Skeletal muscle tissue (tissue), 4 donors: ENCODE results near the gene CD37. TPM values are rescaled to one million over a fixed set of nuclear protein-coding genes. Genes with fewer than 3 reads are reported as not detected.
"Not testable (repeated sequence)": the region's sequence is repeated elsewhere in the genome, so short reads cannot be mapped to it uniquely, and the experiment has no call there.

Experiments
- H3K27ac ChIP-seq: one replicate; pipeline ENCODE4 v1.7.0; 2013; ENCODE audit warnings: mild to moderate bottlenecking, low read depth, low read length, inconsistent platforms
- H3K27me3 ChIP-seq, 3 donors: one replicate each; pipeline ENCODE4 v1.7.0; 2013; ENCODE audit warnings: low read length in 3 of 3; ENCODE audit not compliant: control insufficient read depth in 3 of 3, insufficient read depth in 3 of 3
- H3K36me3 ChIP-seq, 3 donors: one replicate each; pipeline ENCODE4 v1.7.0; 2013; ENCODE audit warnings: low read length in 3 of 3; ENCODE audit not compliant: control insufficient read depth in 3 of 3, insufficient read depth in 3 of 3
- H3K4me1 ChIP-seq, 3 donors: one replicate each; pipeline ENCODE4 v1.7.0; 2013; ENCODE audit warnings: low read length in 3 of 3, mild to moderate bottlenecking in 3 of 3; ENCODE audit not compliant: control insufficient read depth in 3 of 3, insufficient read depth in 3 of 3
- H3K4me3 ChIP-seq, 3 donors: one replicate each; pipeline ENCODE4 v1.7.0; 2013; ENCODE audit warnings: low read length in 3 of 3
- H3K9ac ChIP-seq, 3 donors: one replicate each; pipeline ENCODE4 v1.7.0; 2013; ENCODE audit warnings: low read length in 3 of 3, mild to moderate bottlenecking in 3 of 3, moderate library complexity in 2 of 3, low read depth in 1 of 3
- H3K9me3 ChIP-seq, 3 donors: one replicate each; pipeline ENCODE4 v1.7.0; 2013; ENCODE audit warnings: low read length in 3 of 3; ENCODE audit not compliant: control insufficient read depth in 3 of 3
- total RNA-seq: library from RNA; depleted of rRNA; stranded (reverse); fragments of >200 nt; gene quantifications from one replicate; pipeline ENCODE4 v1.2.3, GENCODE V29; 2014
- donor health status: Osteomylitis.

Gene CD37
- total RNA-seq, 1 donor from 2014 or later, result 7.8 TPM

GRCh38 chr19:49301165-49301865 is 33.9 kb upstream of the CD37 start:
- H3K4me3 ChIP-seq, result peak overlapping the region in 2 of 3 donors; percentile 40 to 49
- no peak overlapping the region for H3K27ac ChIP-seq
- no peaks in the 10 kb centered on the region for H3K36me3 ChIP-seq
- H3K9ac ChIP-seq, result no peak overlapping the region
- H3K4me1 ChIP-seq, result peaks cover 0 to 3% (median 0%) of the 10 kb centered on the region in 3 donors
- no peaks in the 10 kb centered on the region for H3K9me3 ChIP-seq
- peaks cover 0 to 7% (median 0%) of the 10 kb centered on the region in 3 donors for H3K27me3 ChIP-seq

DNA sequence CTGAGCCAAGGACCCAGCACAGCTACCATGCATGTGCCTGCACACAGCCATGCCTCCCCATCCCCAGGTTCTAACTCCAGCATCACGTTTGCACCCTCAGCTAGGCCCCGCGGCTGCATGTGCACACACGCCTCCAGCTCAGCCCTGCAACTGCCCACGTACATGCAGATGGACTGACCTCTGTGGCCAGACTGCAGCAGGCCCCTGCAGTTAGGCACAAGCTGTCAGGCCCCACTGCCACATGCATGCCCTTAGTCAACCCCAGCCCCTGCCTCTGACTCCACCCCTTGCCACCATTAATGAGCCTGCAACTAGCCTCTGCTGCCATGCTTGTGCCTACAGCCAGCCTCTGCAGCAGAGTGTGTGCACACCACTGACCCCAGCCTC is 33.3 kb upstream of the CD37 start:
- Histone ChIP-seq H3K27ac (no peak overlapping the region), H3K27me3 (peaks cover 0 to 7% (median 0%) of the 10 kb centered on the region in 3 donors), H3K36me3 (no peaks in the 10 kb centered on the region), H3K9me3 (no peaks in the 10 kb centered on the region), H3K4me3 (no peak overlapping the region), H3K9ac (no peak overlapping the region), H3K4me1 (peaks cover 0 to 3% (median 0%) of the 10 kb centered on the region in 3 donors)

DNA sequence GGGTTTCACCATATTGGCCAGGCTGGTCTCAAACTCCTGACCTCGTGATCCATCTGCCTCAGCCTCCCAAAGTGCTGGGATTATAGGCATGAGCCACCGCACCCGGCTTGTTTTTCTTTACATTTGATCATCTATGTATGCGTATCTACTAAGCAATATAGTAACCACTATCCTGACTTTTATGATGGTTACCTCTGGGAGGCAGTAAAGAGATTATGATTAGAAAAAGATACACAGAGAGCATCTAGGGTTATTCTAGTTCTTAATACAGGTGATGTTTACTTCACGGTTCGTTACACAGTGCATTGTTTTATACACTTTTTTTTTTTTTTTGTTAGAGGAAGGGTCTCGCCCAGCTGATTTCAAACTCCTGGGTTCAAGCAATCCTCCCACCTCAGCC is 28.5 kb upstream of the CD37 start:
- not testable (repeated sequence) for H3K9me3 ChIP-seq, H3K9ac ChIP-seq, H3K36me3 ChIP-seq, H3K4me3 ChIP-seq, H3K27me3 ChIP-seq, H3K27ac ChIP-seq, H3K4me1 ChIP-seq

DNA sequence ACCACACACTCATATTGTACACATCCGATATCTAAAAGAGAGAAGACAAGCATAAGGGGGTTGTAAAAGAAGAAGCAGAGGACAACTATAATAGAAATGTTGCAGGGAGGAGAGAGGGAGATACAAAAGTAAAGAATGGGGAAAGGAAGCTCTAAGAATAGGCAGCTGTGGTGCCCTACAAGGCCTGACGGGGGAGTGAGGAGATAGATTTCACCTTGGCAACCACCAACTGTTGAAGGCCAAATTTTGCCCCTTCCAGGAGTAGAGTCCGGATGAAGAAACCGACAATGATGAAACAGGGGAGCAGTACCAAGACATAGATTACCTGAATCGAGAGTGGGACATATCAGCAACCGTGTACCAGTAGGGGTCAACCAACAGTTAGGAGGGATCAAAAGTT is 26.1 kb upstream of the CD37 start:
- H3K27me3 ChIP-seq, result no peaks in the 10 kb centered on the region
- H3K9ac ChIP-seq, result no peak overlapping the region
- H3K9me3 ChIP-seq, result no peaks in the 10 kb centered on the region
- H3K4me1 ChIP-seq, result no peaks in the 10 kb centered on the region
- no peak overlapping the region for H3K27ac ChIP-seq
- no peak overlapping the region for H3K4me3 ChIP-seq
- H3K36me3 ChIP-seq, result no peaks in the 10 kb centered on the region

GRCh38 chr19:49315111-49315510 is 20.1 kb upstream of the CD37 start:
- Histone ChIP-seq H3K4me3 (no peak overlapping the region), H3K4me1 (no peaks in the 10 kb centered on the region), H3K27ac (no peak overlapping the region), H3K27me3 (no peaks in the 10 kb centered on the region), H3K36me3 (no peaks in the 10 kb centered on the region), H3K9me3 (peaks cover 0 to 6% (median 1%) of the 10 kb centered on the region in 3 donors), H3K9ac (no peak overlapping the region)

DNA sequence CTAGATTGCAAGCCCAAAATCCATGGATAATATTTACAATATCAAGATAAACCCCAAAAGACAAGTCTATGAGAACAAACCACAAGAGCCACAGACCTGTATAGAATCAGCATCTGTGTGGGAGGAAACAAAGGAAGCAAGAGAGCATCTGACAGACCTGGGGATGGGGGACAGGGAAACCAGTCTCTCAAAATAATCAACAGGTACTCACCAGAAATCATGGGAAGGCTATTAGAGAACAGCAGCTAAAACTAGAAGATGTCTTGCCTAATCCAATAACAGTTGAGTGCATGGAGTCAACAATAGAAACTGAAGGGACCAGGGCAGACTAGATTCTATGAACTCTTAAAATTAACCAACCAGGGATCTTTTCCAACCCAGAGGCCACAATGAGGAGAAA is 18.9 kb upstream of the CD37 start:
- Histone ChIP-seq H3K9ac (no peak overlapping the region), H3K27ac (no peak overlapping the region), H3K9me3 (peaks cover 0 to 6% (median 1%) of the 10 kb centered on the region in 3 donors), H3K27me3 (no peaks in the 10 kb centered on the region), H3K36me3 (no peaks in the 10 kb centered on the region), H3K4me3 (no peak overlapping the region), H3K4me1 (no peaks in the 10 kb centered on the region)

GRCh38 chr19:49318296-49318695 is 16.9 kb upstream of the CD37 start:
- no peak overlapping the region for H3K9ac ChIP-seq
- no peak overlapping the region for H3K4me3 ChIP-seq
- no peak overlapping the region for H3K27ac ChIP-seq
- H3K36me3 ChIP-seq, result no peaks in the 10 kb centered on the region
- H3K4me1 ChIP-seq, result no peaks in the 10 kb centered on the region
- peaks cover 0 to 6% (median 1%) of the 10 kb centered on the region in 3 donors for H3K9me3 ChIP-seq
- H3K27me3 ChIP-seq, result no peaks in the 10 kb centered on the region

GRCh38 chr19:49324801-49325576 is 10.2 kb upstream of the CD37 start, which contains the start of gene SLC6A16:
TSS of gene SLC6A16 (minus strand) at chr19:49325191. CDS start at chr19:49311347, 13,844 bp downstream.
- Histone ChIP-seq H3K36me3 (no peaks in the 10 kb centered on the region), H3K27me3 (no peaks in the 10 kb centered on the region), H3K4me3 (no peak within 1 kb of the TSS), H3K9ac (no peak within 1 kb of the TSS), H3K27ac (no peak within 1 kb of the TSS), H3K9me3 (no peaks in the 10 kb centered on the region), H3K4me1 (no peaks in the 10 kb centered on the region)

- H3K27me3 ChIP-seq, H3K27ac ChIP-seq, H3K4me3 ChIP-seq, H3K36me3 ChIP-seq, H3K4me1 ChIP-seq, H3K9ac ChIP-seq, H3K9me3 ChIP-seq: not testable (repeated sequence)
Observed at GRCh38 chr19:49325756-49326155, 9.4 kb upstream of the CD37 start.

GRCh38 chr19:49326165-49326704 is 9.0 kb upstream of the CD37 start:
- Histone ChIP-seq H3K9me3 (no peaks in the 10 kb centered on the region), H3K27me3 (no peaks in the 10 kb centered on the region), H3K27ac (no peak overlapping the region), H3K9ac (no peak overlapping the region), H3K4me1 (no peaks in the 10 kb centered on the region), H3K36me3 (no peaks in the 10 kb centered on the region), H3K4me3 (no peak overlapping the region)
